Smooth muscle cell of the pulmonary artery (primary cell): ENCODE data around the gene ATP6V1B1. TPM values are rescaled to one million over a fixed set of nuclear protein-coding genes. Genes with fewer than 3 reads are reported as not detected.

Experiments used
- total RNA-seq: library from RNA; depleted of rRNA; stranded (reverse); fragments of >200 nt; gene quantifications from 2 replicates; pipeline ENCODE4 v1.2.3, GENCODE V29; 2014

Gene ATP6V1B1
- total RNA-seq = 1.1 and 2.2 TPM in 2 replicates

DNA sequence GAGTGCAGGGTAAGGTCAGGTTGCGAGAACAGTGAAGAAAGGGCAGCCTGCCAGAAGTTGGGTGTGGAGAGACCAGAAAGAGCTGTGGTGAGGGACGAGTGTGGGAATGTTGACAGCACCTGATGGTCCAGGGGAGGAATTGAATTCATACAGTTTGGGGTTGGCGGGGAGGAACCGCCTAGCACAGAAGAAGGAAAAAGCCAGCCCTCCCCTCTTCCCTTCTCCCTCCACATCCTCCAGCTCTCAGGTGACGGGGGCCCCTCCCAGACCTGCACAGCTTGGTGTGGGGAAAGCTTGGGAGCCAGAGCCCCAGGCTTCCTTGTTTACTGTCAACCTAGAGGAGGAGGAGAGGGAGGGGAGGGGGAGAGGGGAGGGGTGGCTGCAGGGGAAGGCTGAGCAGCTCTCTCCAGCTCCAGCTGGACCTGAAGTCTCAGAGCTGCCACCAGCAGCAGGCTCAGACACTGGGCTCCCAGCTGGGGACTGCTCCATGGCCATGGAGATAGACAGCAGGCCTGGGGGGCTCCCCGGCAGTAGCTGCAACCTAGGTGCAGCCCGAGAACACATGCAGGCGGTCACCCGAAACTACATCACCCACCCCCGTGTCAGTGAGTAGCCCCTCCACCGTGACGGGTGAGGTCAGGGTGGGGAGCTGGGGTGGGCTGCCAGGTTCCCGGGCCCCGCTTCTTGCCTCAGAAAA is at the start of gene ATP6V1B1:
ATP6V1B1 (plus strand) TSS at position 433 of the 697 bp plus-strand sequence; CDS start at position 488, 55 bp downstream.

DNA sequence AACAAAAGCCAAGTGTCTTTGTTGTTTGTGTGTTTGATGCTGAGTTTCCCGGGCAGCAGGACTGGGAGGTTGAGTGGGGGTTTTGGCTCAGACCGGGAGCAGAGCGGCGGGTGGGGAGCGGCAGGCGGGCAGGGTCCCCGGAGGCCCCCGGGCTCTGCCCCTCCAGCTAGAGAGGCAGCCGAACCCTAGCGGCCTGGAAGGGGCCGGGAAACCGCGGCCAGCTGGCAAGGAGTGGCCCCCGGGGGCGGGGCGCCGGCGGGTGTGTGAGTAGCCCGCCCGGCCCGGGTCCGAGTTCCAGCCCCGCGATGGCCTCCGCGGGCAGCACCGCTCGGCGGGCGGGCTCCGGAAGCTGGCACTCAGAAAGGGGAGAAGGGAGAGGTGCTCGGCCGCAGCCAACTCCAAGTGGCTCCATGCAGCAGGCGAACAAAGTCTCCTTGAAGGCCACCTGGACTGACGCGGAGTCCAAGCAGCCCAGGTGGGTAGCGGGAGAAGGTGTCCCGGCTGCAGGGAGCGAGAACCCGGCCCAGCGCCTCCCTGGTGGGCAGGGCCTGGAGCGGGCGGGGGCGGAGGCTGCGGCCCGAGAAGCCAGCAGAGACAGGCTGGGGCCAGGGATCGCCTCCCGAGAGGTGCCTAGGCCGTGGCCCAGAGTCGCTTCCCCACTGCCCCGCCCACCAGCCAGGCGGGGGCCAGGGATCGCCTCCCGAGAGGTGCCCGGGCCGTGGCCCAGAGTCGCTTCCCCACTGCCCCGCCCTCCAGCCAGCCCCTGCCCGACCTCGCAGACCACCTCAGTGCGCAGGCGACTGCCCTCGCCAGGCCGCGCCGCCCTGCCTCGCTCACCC is 42.9 kb downstream of the ATP6V1B1 start, which contains the start of gene ANKRD53:
ANKRD53 (plus strand) TSS at position 290 of the 839 bp plus-strand sequence; CDS start at position 306, 16 bp downstream.

DNA sequence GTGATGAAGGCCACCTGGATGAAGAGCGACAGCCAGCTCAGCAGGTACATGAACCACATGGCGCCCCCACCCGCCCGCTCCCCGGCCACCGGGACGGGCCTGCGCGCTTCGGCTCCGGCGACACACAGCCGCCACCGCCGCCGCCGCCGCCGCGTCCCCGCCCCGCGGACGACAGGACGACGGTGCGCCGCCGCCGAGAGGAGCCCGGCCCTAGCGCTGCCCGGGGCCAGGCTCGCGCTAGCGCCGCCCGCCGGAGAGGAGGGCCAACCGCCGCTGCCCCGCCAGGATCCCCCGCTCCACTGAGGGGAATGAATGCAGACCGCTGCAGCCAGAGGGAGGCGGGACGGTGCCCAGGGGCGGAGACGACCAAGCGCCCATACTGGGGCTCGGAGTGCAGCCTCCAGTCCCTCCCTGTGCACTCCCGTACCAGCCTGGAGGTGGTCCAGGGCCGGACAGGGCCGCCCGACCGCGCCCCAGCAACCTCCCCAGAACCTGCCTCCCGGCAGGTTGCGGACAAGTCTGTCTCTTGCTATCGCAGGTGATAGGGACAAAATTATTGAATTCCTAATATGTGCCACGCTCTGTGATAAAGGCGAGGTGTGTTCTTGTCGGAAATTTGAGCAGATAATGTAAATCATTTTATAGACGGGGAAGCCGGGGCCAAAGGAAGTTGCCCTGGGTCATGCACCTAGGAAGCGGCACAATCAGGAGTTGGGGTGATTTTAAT is 59.2 kb downstream of the ATP6V1B1 start, which contains the start of gene TEX261:
TEX261 (minus strand) TSS at position 175 of the 727 bp plus-strand sequence; CDS start at position 59, 116 bp downstream.

Other genes starting within 250 kb of the ATP6V1B1 start
- not detected in 2 replicates for gene ADD2, start 167.7 kb upstream of the ATP6V1B1 start, total RNA-seq
- gene FIGLA, start 145.3 kb upstream of the ATP6V1B1 start, total RNA-seq = not detected in 2 replicates
- gene CLEC4F, start 115.3 kb upstream of the ATP6V1B1 start, total RNA-seq = not detected in 2 replicates
- not detected in 2 replicates for gene CD207, start 100.1 kb upstream of the ATP6V1B1 start, total RNA-seq
- gene VAX2, start 35.3 kb upstream of the ATP6V1B1 start, total RNA-seq = 1.6 and 2.0 TPM in 2 replicates
- gene ANKRD53, start 42.7 kb downstream of the ATP6V1B1 start, total RNA-seq = 0.20 and 0.30 TPM in 2 replicates
- gene TEX261, start 59.0 kb downstream of the ATP6V1B1 start, total RNA-seq = 49.8 and 61.1 TPM in 2 replicates
- 54.6 and 55.8 TPM in 2 replicates for gene NAGK, start 132.7 kb downstream of the ATP6V1B1 start, total RNA-seq
- 15.1 and 23.0 TPM in 2 replicates for gene MCEE, start 194.3 kb downstream of the ATP6V1B1 start, total RNA-seq
- gene MPHOSPH10, start 194.7 kb downstream of the ATP6V1B1 start, total RNA-seq = 13.6 and 15.2 TPM in 2 replicates